ENCODE data around the gene ZDHHC11B. TPM values are rescaled to one million over a fixed set of nuclear protein-coding genes. Genes with fewer than 3 reads are reported as not detected.
"Not testable (repeated sequence)": the region's sequence is repeated elsewhere in the genome, so short reads cannot be mapped to it uniquely, and the experiment has no call there.

The ZDHHC11B gene
- total RNA-seq, 1 donor from 2014 or later: 0.60 TPM

DNA sequence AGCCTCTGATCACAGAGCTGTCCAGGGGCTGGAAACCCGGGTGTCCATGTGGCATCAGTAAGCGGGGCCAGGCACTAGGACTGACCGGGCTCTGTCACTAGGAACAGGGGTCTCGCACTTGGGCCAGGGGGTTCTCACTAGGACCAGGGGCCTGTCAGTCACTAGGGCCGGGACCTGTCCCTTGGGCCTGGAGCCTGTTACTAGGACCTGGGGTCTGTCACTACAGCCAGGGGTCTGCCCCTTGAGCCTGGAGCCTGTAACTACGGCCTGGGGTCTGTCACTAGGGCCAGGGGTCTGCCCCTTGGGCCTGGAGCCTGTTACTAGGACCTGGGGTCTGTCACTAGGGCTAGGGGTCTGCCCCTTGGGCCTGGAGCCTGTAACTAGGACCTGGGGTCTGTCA lies 10.2 kb downstream of the ZDHHC11B start:
- not testable (repeated sequence) for H3K79me2 ChIP-seq (ENCODE audit: low read depth); H4K20me1 ChIP-seq (ENCODE audit: low read depth); H3K9ac ChIP-seq; H3K36me3 Mint-ChIP-seq; H3F3A ChIP-seq (ENCODE audit: low read depth); H2AFZ ChIP-seq (replicated peaks); H3K27ac ChIP-seq; H3K4me3 ChIP-seq; H3K27me3 ChIP-seq; H3K4me2 ChIP-seq; H3K9me3 ChIP-seq (ENCODE audit: low read depth); H3K9me3 Mint-ChIP-seq; H3K4me3 Mint-ChIP-seq; H3K36me3 ChIP-seq; H3K4me1 ChIP-seq; H3K27me3 Mint-ChIP-seq (ENCODE audit: insufficient read depth, low read depth); H3K27ac Mint-ChIP-seq
- peaks cover 14% of the 10 kb centered on the region for H3K4me1 Mint-ChIP-seq
- TF ChIP-seq CTCF (IDR thresholded peaks at IDR 0.05): peak; percentile 8
- peak; percentile 29 for DNase-seq (ENCODE audit: low spot score)

- H3K4me3 Mint-ChIP-seq: no peak overlapping the region
- H3K36me3 Mint-ChIP-seq: peaks cover 7% of the 10 kb centered on the region
- Histone ChIP-seq H2AFZ (replicated peaks) (no peak overlapping the region), H4K20me1 (ENCODE audit: low read depth) (no peaks in the 10 kb centered on the region), H3K9me3 (ENCODE audit: low read depth) (no peaks in the 10 kb centered on the region), H3K27me3 (no peaks in the 10 kb centered on the region), H3K79me2 (ENCODE audit: low read depth) (no peaks in the 10 kb centered on the region), H3K36me3 (no peaks in the 10 kb centered on the region), H3F3A (ENCODE audit: low read depth) (no peaks in the 10 kb centered on the region), H3K9ac (no peak overlapping the region), H3K4me1 (no peaks in the 10 kb centered on the region), H3K27ac (no peak overlapping the region), H3K4me3 (no peak overlapping the region), H3K4me2 (no peak overlapping the region)
- TF ChIP-seq EZH2 (IDR thresholded peaks at IDR 0.05) (no peak), CTCF (IDR thresholded peaks at IDR 0.05) (no peak), EZH2phosphoT487 (IDR thresholded peaks at IDR 0.05) (no peak)
- no peak overlapping the region for H3K27ac Mint-ChIP-seq
- peaks cover 3% of the 10 kb centered on the region for H3K27me3 Mint-ChIP-seq (ENCODE audit: insufficient read depth, low read depth)
- no peak for DNase-seq (ENCODE audit: low spot score)
- peaks cover 14% of the 10 kb centered on the region for H3K4me1 Mint-ChIP-seq
- peaks cover 4% of the 10 kb centered on the region for H3K9me3 Mint-ChIP-seq
Observed at GRCh38 chr5:773517-774264, 10.8 kb downstream of the ZDHHC11B start.

- not testable (repeated sequence) for H3K27ac Mint-ChIP-seq, H3K36me3 Mint-ChIP-seq
Observed at GRCh38 chr5:772931-773330, 11.6 kb downstream of the ZDHHC11B start.

DNA sequence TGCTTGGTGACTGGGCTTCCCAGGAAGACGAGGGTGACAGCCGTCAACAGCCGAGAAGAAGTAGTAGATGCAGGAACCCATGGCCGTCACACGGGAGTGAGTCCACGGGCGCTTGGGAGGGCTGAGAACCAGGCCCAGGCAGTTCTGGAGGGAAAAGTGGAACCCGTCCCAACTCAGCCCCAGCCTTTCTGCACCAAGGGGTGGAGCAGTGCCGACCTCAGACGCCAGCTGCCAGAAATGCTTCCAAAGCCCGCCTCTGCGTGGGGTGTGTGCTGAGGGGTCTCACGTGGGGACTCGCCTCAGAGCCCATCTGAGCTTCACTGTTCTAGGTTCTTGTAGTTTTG lies 12.0 kb downstream of the ZDHHC11B start:
- H3K4me3 ChIP-seq; H2AFZ ChIP-seq (replicated peaks); H4K20me1 ChIP-seq (ENCODE audit: low read depth); H3K4me1 ChIP-seq; H3K27me3 ChIP-seq; H3K4me3 Mint-ChIP-seq; H3K36me3 Mint-ChIP-seq; H3K9me3 Mint-ChIP-seq; DNase-seq (ENCODE audit: low spot score); H3K9me3 ChIP-seq (ENCODE audit: low read depth); H3K27ac Mint-ChIP-seq; H3K27me3 Mint-ChIP-seq (ENCODE audit: insufficient read depth, low read depth); H3F3A ChIP-seq (ENCODE audit: low read depth); H3K4me2 ChIP-seq; H3K79me2 ChIP-seq (ENCODE audit: low read depth); H3K27ac ChIP-seq; H3K9ac ChIP-seq; H3K36me3 ChIP-seq: not testable (repeated sequence)
- peaks cover 14% of the 10 kb centered on the region for H3K4me1 Mint-ChIP-seq

More at GRCh38 chr5:772931-773330, 11.6 kb downstream of the ZDHHC11B start:
- not testable (repeated sequence) for H2AFZ ChIP-seq (replicated peaks); H4K20me1 ChIP-seq (ENCODE audit: low read depth); H3K36me3 ChIP-seq; H3K79me2 ChIP-seq (ENCODE audit: low read depth); H3F3A ChIP-seq (ENCODE audit: low read depth); H3K27me3 Mint-ChIP-seq (ENCODE audit: insufficient read depth, low read depth); H3K9me3 ChIP-seq (ENCODE audit: low read depth); H3K4me1 ChIP-seq; DNase-seq (ENCODE audit: low spot score); H3K9me3 Mint-ChIP-seq; H3K9ac ChIP-seq; H3K27me3 ChIP-seq; H3K4me3 Mint-ChIP-seq; H3K4me2 ChIP-seq; H3K4me3 ChIP-seq; H3K27ac ChIP-seq
- peaks cover 14% of the 10 kb centered on the region for H3K4me1 Mint-ChIP-seq

GRCh38 chr5:771841-772546 lies 12.5 kb downstream of the ZDHHC11B start:
- H3K79me2 ChIP-seq (ENCODE audit: low read depth); H3K4me1 ChIP-seq; H3K4me2 ChIP-seq; H3K9me3 Mint-ChIP-seq; H3K4me3 ChIP-seq; H3K27ac Mint-ChIP-seq; H3K36me3 ChIP-seq; H3K27me3 Mint-ChIP-seq (ENCODE audit: insufficient read depth, low read depth); H3K9me3 ChIP-seq (ENCODE audit: low read depth); H3K27me3 ChIP-seq; H3K27ac ChIP-seq; H3K4me3 Mint-ChIP-seq; H2AFZ ChIP-seq (replicated peaks); H4K20me1 ChIP-seq (ENCODE audit: low read depth); H3K9ac ChIP-seq; H3F3A ChIP-seq (ENCODE audit: low read depth); H3K4me1 Mint-ChIP-seq; DNase-seq (ENCODE audit: low spot score); H3K36me3 Mint-ChIP-seq: not testable (repeated sequence)

- not testable (repeated sequence) for H3K79me2 ChIP-seq (ENCODE audit: low read depth); H3K27ac ChIP-seq; H4K20me1 ChIP-seq (ENCODE audit: low read depth); H3K4me2 ChIP-seq; H3K4me3 ChIP-seq; H3K36me3 Mint-ChIP-seq; H3K36me3 ChIP-seq; H3K4me1 Mint-ChIP-seq; H3K9ac ChIP-seq; H3F3A ChIP-seq (ENCODE audit: low read depth); H3K4me3 Mint-ChIP-seq; H3K9me3 Mint-ChIP-seq; H3K9me3 ChIP-seq (ENCODE audit: low read depth); H2AFZ ChIP-seq (replicated peaks); DNase-seq (ENCODE audit: low spot score); H3K27me3 Mint-ChIP-seq (ENCODE audit: insufficient read depth, low read depth); H3K4me1 ChIP-seq; H3K27me3 ChIP-seq
- peak overlapping the region; percentile 87 for H3K27ac Mint-ChIP-seq
Observed at GRCh38 chr5:771087-771781, 13.3 kb downstream of the ZDHHC11B start.

Data from neural progenitor cell (in vitro differentiated cells).